NCI-H2107 treated with DMSO at 0.1 percent for 48 hours (cell line): ENCODE measurements around the gene PMIS2.

ENCODE experiments used
- DNase-seq: peaks from one replicate; lab custom pipeline; 2025; ENCODE audit not compliant: unreplicated experiment; lab: John Stamatoyannopoulos, UW

PMIS2 gene

DNA sequence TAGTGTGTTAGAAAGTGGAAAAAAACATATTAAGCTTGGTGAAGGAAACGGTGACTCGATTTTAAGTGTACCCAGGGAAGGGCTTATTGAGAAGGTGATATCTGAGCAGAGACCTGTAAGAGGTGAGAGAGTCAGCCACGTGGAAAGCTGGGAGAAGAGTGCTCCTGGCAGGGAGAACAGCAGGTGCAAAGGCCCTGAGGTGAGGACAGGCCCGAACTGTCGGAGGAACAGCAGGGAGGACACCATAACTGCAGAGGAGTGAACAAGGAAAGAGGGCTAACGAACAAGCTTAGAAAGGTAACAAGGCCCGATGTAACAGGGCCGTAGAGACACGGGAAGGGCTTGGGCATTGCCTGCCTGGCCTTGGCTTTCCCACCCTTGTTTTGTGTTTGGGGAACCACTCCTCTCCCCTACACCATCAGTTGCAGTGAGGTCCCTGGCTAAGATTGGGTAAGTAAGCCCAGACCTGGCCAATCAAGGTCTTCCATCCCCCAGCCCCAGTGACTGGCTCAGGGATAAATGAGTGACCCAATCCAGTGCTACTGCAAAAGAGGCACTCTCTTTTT is 29.9 kb upstream of the PMIS2 start:
- DNase-seq = no peak

DNA sequence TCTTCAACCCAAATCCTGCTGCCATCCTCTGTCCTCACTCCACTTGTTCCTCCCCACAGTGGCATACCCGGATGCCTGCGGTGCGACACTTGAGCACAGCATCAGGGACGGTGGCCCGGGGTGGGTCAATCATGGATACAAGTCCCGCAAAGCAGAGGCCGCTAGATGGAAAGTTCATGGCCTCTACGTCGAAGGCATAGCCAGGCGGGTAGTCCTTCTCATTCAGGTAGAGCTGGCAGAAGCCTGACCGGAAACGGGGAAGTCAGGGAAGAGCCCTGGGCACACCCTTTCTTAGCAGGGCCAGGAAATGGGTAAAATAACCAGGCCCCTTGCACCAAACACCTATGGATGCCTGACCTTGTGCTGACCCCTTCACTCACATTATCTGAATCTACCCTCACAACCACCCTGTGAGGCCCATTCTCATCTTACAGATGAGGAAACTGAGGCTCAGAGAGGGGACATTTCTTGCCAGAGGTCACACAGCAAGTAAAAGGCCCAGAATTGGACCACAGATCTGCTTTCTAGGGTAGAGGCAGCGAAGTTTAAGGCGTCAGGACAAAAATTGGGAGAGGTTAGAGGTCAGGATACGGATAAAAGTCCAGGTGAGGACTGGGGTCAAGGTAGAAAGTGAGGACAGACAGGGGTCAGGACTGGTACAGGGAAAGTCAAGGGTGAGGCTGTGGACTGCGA is 29.0 kb upstream of the PMIS2 start:
- DNase-seq = no peak

- no peak for DNase-seq
Measured at GRCh38 chr19:35557539-35558399, 28.2 kb upstream of the PMIS2 start.

GRCh38 chr19:35558400-35559280 is 27.3 kb upstream of the PMIS2 start:
- no peak for DNase-seq

GRCh38 chr19:35559281-35559659 is 26.7 kb upstream of the PMIS2 start:
- no peak for DNase-seq

GRCh38 chr19:35559781-35560180 is 26.2 kb upstream of the PMIS2 start:
- no peak for DNase-seq

- DNase-seq = no peak
Measured at GRCh38 chr19:35560271-35560670, 25.7 kb upstream of the PMIS2 start.

GRCh38 chr19:35560677-35561076 is 25.3 kb upstream of the PMIS2 start:
- no peak for DNase-seq

DNA sequence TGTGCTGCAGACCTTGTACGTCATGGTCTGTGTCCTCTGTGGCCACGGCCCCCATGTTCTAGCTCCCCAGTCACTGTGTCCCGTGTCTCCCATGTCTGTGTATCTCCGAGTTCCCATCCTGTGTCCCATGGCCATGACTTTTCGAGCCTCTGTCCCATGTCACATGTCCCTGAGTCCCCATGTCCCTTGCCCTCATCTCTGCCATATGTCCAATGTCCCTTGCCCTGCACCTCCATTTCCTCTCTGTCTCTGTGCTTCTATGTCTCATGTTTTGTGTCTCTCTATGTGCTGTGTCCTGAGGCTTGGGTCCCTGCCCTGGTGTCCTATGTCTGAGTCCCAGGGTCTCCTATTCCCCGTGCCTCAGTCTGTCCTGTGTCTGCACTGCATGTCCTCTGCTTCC is 24.5 kb upstream of the PMIS2 start:
- DNase-seq = no peak

- no peak for DNase-seq
Measured at GRCh38 chr19:35562336-35562735, 23.6 kb upstream of the PMIS2 start.

- DNase-seq = no peak
Measured at GRCh38 chr19:35562776-35563175, 23.2 kb upstream of the PMIS2 start.

DNA sequence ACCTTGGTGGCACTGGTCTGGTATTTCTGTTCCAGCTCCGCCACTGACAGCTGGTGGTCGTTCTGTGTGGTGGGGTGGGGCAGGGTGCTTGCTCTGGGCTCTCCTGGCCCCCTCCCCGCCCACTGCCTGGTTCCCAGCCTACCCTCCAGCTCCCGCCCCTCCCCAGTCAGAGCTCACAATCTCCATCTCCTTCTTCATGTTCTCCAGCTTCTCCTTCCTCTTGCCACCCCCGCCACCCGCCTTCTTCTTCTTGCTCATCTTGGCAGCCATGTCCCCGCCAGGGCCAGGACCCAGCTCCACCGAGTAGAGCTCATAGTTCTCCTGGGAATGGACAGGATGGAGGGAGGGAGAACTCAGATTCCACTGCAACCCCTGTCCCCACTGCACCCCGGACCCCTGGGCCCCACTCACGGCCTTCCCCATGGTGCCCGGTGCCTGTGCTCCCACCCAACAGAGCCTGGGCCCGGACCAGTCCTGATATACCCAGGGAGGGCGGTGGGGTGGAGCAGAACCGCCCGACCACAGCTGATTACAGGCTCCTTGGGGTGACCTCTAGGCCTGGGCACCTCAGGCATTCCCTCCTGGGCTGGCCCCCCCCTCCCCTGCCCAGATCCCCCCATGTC is 22.7 kb upstream of the PMIS2 start, which contains the start of gene ATP4A:
ATP4A (minus strand) TSS at position 452 of the 623 bp plus-strand sequence; CDS start at position 423, 29 bp downstream.
- no peak for DNase-seq

DNA sequence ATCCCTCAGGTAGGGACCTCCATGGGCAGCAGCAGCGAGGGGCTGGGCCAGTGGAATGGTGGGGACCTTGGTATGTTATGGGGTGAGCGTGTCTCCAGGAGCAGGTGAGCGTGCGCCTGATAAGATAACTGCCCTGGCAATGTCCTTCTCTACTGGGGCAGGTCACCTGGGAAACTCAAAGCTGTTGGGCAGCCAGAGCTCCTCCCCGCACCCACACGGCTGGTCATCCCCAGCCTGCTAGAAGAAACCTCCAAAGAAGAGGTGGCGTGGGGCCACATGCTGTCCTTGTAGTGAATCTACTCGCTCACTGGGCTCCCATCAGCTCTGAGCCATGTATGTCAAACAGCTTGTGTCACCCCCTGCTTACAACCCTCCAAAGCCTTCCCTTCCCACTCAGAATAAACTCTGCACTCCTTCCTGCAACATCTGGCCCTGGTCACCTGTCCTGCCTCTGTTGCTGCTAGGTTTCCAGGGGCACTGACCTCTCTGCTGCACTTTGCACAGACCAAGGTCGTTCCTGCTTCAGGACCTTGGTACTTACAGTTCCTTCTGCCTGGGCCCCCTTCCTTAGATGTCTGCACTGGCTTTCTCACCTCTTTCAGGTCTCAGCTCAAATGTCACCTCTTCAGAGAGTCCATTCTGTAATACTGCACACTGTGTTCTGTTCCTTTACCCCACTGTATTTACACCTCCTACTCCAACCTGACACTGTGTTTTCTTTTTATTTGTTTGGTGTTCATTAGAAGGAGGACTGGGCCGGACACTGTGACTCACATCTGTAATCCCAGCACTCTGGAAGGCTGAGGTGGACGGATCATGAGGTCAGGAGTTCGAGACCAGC is 20.7 kb upstream of the PMIS2 start:
- no peak for DNase-seq

DNA sequence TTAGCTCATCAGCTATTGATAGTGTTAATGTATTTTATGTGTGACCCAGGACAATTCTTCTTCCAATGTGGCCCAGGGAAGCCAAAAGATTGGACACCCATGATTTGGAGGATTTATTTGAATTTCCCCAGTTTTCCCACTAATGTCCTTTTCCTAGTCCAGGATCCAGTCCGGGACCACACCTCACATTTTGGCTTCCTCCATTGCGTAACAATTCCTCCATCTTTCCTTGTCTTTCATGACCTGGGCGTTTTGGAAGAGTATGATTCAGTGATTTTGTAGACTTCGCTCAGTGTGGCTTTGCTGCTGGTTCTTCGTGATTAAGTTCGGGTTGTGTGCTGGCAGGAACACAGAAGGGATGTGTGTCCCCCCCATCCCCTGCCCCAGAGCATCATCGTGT is 19.2 kb upstream of the PMIS2 start:
- no peak for DNase-seq

DNA sequence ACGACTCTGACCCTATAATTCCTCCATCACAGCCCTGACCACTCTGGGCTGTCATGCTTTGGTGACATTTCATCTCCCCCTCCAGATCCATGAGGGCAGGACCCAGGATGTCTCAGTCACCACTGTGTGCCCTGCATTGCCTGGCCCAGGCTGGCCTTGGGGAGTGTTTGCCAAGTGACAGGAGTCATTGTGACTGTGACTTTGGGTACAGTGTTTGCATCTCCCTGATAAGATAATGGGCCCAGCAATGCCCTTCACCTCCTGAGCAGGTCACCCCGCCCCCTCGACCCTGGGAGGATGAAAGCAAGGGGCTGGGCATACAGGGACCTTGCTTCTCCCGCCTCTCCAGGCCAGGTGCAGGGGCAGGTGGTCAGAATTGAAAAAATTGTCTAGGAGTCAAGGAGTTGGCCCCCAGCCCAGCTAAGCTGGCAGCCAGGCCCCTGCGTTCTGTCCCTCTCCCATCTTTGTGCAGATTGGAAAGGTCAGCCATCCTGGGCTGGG is 16.6 kb upstream of the PMIS2 start:
- no peak for DNase-seq

GRCh38 chr19:35571406-35571965 is 14.5 kb upstream of the PMIS2 start:
- no peak for DNase-seq

DNA sequence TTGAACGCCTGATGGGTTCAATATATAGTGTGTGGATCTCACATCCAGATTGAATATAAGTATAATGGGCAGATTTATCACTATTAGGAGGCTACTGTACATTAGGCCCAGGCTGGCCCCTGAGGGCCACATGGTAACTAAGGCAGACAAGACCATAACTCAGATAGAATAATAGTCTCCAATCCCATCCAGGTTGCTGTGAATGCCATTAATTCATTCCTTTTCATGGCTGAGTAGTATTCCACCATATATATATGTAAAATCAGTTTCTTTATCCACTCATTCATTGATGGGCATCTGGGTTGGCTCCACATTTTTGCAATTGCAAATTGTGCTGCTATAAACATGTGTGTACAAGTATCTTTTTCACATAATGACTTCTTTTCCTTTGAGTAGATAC is 8.1 kb upstream of the PMIS2 start:
- no peak for DNase-seq

- DNase-seq = no peak
Measured at GRCh38 chr19:35578707-35579106, 7.3 kb upstream of the PMIS2 start.

GRCh38 chr19:35582760-35583159 is 3.2 kb upstream of the PMIS2 start:
- DNase-seq = no peak
